Vagina (tissue), 2 donors: ENCODE data around the gene SYNRG. TPM values are rescaled to one million over a fixed set of nuclear protein-coding genes. Genes with fewer than 3 reads are reported as not detected.

ENCODE experiments used
- DNase-seq, 2 donors: peaks; one replicate each; pipeline ENCODE4 v3.0.0-alpha.2; 2017; ENCODE audit errors: extremely low spot score in 2 of 2
- H3K27ac ChIP-seq: fragments of 200-600 bp; sonication (generic); one replicate; pipeline ENCODE4 v1.5.1; 2019
- H3K27me3 ChIP-seq: fragments of 200-600 bp; sonication (generic); one replicate; pipeline ENCODE4 v1.5.1; 2019
- H3K36me3 ChIP-seq, 2 donors: fragments of 200-600 bp; sonication (generic); one replicate each; pipeline ENCODE4 v1.5.1; 2017 to 2019
- H3K4me1 ChIP-seq: fragments of 200-600 bp; sonication (generic); one replicate; pipeline ENCODE4 v1.5.1; 2019
- H3K4me3 ChIP-seq, 2 donors: fragments of 200-600 bp; sonication (generic); 1 replicate in 1 of 2; 2 replicates in 1 of 2; pipeline ENCODE4 v1.5.1; 2016 to 2019
- H3K9me3 ChIP-seq: fragments of 200-600 bp; sonication (generic); one replicate; pipeline ENCODE4 v1.5.1; 2019
- CTCF ChIP-seq, 3 experiments: fragments of 450-650 bp in 2 of 3; fragments of 200-600 bp in 1 of 3; sonication (generic) in 1 of 3; IDR thresholded peaks; one replicate each; pipeline ENCODE4 v1.5.1; 2017 to 2019; ENCODE audit warnings: antibody characterized with exemption in 3 of 3, mild to moderate bottlenecking in 2 of 3, moderate library complexity in 2 of 3
- POLR2A ChIP-seq, 2 donors: fragments of 450-650 bp; IDR thresholded peaks; one replicate each; pipeline ENCODE4 v1.6.1; 2017; ENCODE audit warnings: antibody characterized with exemption in 2 of 2, mild to moderate bottlenecking in 2 of 2, moderate library complexity in 2 of 2
- POLR2AphosphoS5 ChIP-seq, 2 donors: sonication (generic); formaldehyde crosslinking; IDR thresholded peaks; one replicate each; pipeline ENCODE4 v1.9.0; 2017; ENCODE audit warnings: antibody characterized with exemption in 2 of 2, mild to moderate bottlenecking in 2 of 2, low read depth in 1 of 2; ENCODE audit not compliant: insufficient read depth in 1 of 2
- intact Hi-C: fragments of 100-400 bp; cut with DNase I; formaldehyde crosslinking; loops from one replicate; pipeline ENCODE4 v1.15.1; 2023
- microRNA-seq: library from miRNA; unstranded; fragments of <30 nt; microRNA quantifications from one replicate; pipeline ENCODE4, GENCODE V29; 2017; ENCODE audit warnings: borderline number of aligned reads, borderline replicate concordance
- small RNA-seq: library from RNA; depleted of rRNA; stranded (forward); fragments of <200 nt; gene quantifications from one replicate; pipeline ENCODE3, GENCODE V24; 2016
- total RNA-seq: library from RNA; depleted of rRNA; stranded (reverse); fragments of >200 nt; gene quantifications from one replicate; pipeline ENCODE4 v1.2.3, GENCODE V29; 2016

Gene SYNRG
- total RNA-seq, 1 donor from 2014 or later, result 42.2 TPM

GRCh38 chr17:37466471-37466870, 142.7 kb downstream of the SYNRG start:
- Histone ChIP-seq H3K27me3 (no peaks in the 10 kb centered on the region), H3K27ac (no peak overlapping the region), H3K36me3 (peaks cover 0 to 45% of the 10 kb centered on the region in 2 donors), H3K4me3 (no peak overlapping the region), H3K9me3 (no peaks in the 10 kb centered on the region), H3K4me1 (no peaks in the 10 kb centered on the region)
- peak in 1 of 2 donors; percentile 75 for TF ChIP-seq POLR2AphosphoS5 (IDR thresholded peaks at IDR 0.05; ENCODE audit: insufficient read depth in 1 of 2, low read depth in 1 of 2)
- no peak for TF ChIP-seq POLR2A (IDR thresholded peaks at IDR 0.05)
- no peak for TF ChIP-seq CTCF (IDR thresholded peaks at IDR 0.05)
- intact Hi-C loops, result no loop called here
- DNase-seq, result no peak

GRCh38 chr17:37465069-37465616, 144.1 kb downstream of the SYNRG start:
- Histone ChIP-seq H3K9me3 (no peaks in the 10 kb centered on the region), H3K4me1 (no peaks in the 10 kb centered on the region), H3K36me3 (peaks cover 0 to 32% of the 10 kb centered on the region in 2 donors), H3K27ac (no peak overlapping the region), H3K27me3 (no peaks in the 10 kb centered on the region), H3K4me3 (no peak overlapping the region)
- intact Hi-C loops, result no loop called here
- TF ChIP-seq POLR2AphosphoS5 (IDR thresholded peaks at IDR 0.05; ENCODE audit: insufficient read depth in 1 of 2, low read depth in 1 of 2) (no peak), POLR2A (IDR thresholded peaks at IDR 0.05) (no peak), CTCF (IDR thresholded peaks at IDR 0.05) (no peak)
- no peak for DNase-seq

Small RNA genes lying within 50 kb of the gene (microRNA-seq; reads per million reads assigned to microRNA genes)
- gene MIR378J, result not detected

Small RNA genes lying within 50 kb of the gene (small RNA-seq; reads per million reads assigned to genes)
- gene MIR378J, result not detected

Other genes with a start within 250 kb of the SYNRG start
- gene C17orf78, start 233.4 kb downstream of the SYNRG start, total RNA-seq, result not detected
- 44.7 TPM for gene ACACA, start 202.6 kb downstream of the SYNRG start, total RNA-seq
- 44.2 TPM for gene TADA2A, start 202.5 kb downstream of the SYNRG start, total RNA-seq
- gene DUSP14, start 119.5 kb downstream of the SYNRG start, total RNA-seq, result 19.9 TPM
- 20.1 TPM for gene DDX52, start 34.0 kb upstream of the SYNRG start, total RNA-seq
- gene HNF1B, start 135.6 kb upstream of the SYNRG start, total RNA-seq, result not detected